IMR-90 (cell line): ENCODE results near the gene MAPK10. TPM values are rescaled to one million over a fixed set of nuclear protein-coding genes. Genes with fewer than 3 reads are reported as not detected.

Source experiments
- ATAC-seq: fragments of 200-7000 bp; cut with Tn5 transposase; 2 replicates; pipeline ENCODE4 v1.9.1; 2020; ENCODE audit warnings: low read depth, mild to moderate bottlenecking, moderate library complexity
- BruUV-seq: library from RNA; stranded (reverse); fragments of 400-500 nt; replicated peaks from 2 replicates; lab custom pipeline; 2021; lab: Mats Ljungman, UMichigan
- CTCF ChIA-PET: fragments of 300-600 bp; formaldehyde crosslinking; extraction: SDS; loops from one replicate; lab custom pipeline; 2021; ENCODE audit warnings: antibody characterized with exemption; lab: Yijun Ruan, JAX
- POLR2A ChIA-PET: fragments of 300-600 bp; sonication (Branson Sonifier 250); formaldehyde crosslinking; loops from one replicate; lab custom pipeline; 2022; ENCODE audit warnings: antibody characterized with exemption; ENCODE audit not compliant: unreplicated experiment; lab: Charles Lee
- DNase-seq: peaks from one replicate; pipeline ENCODE4 v3.0.0; 2013
- H2AFZ ChIP-seq: replicated peaks from 2 replicates; pipeline ENCODE3; 2013; ENCODE audit warnings: low read length, mild to moderate bottlenecking; ENCODE audit not compliant: poor library complexity
- H2AK5ac ChIP-seq: 2 replicates; pipeline ENCODE4 v1.6.1; 2013; ENCODE audit warnings: low read depth, low read length, inconsistent platforms
- H2AK9ac ChIP-seq: replicated peaks from 2 replicates; pipeline ENCODE3; 2013; ENCODE audit warnings: mild to moderate bottlenecking, low read depth, low read length, moderate library complexity; ENCODE audit not compliant: poor library complexity
- H2BK120ac ChIP-seq: 2 replicates; pipeline ENCODE4 v1.6.1; 2013; ENCODE audit warnings: low read depth, low read length, inconsistent platforms
- H2BK15ac ChIP-seq: 3 replicates; pipeline ENCODE4 v1.6.1; 2013; ENCODE audit warnings: low read depth, low read length, inconsistent platforms
- H2BK20ac ChIP-seq: 2 replicates; pipeline ENCODE4 v1.6.1; 2013; ENCODE audit warnings: low read depth, mild to moderate bottlenecking, inconsistent platforms, low read length, moderate library complexity
- H2BK5ac ChIP-seq: 2 replicates; pipeline ENCODE4 v1.6.1; 2013; ENCODE audit warnings: mild to moderate bottlenecking, low read depth, low read length, inconsistent platforms; ENCODE audit not compliant: poor library complexity, severe bottlenecking
- H3K14ac ChIP-seq: replicated peaks from 2 replicates; pipeline ENCODE4 v1.6.1; 2013; ENCODE audit warnings: low read depth, low read length, inconsistent platforms
- H3K18ac ChIP-seq: 2 replicates; pipeline ENCODE4 v1.6.1; 2013; ENCODE audit warnings: low read depth, low read length, control low read depth
- H3K23ac ChIP-seq: 2 replicates; pipeline ENCODE4 v1.6.1; 2013; ENCODE audit warnings: low read depth, low read length, inconsistent platforms
- H3K27ac ChIP-seq: 2 replicates; pipeline ENCODE4 v1.5.1; 2013; ENCODE audit warnings: mild to moderate bottlenecking, control low read depth, low read length; ENCODE audit not compliant: insufficient read depth
- H3K27me3 ChIP-seq: 2 replicates; pipeline ENCODE4 v1.6.1; 2013; ENCODE audit warnings: low read length; ENCODE audit not compliant: control insufficient read depth, insufficient read depth
- H3K36me3 ChIP-seq: 2 replicates; pipeline ENCODE4 v1.6.1; 2013; ENCODE audit warnings: low read length, mixed read lengths; ENCODE audit not compliant: control insufficient read depth, insufficient read depth
- H3K4ac ChIP-seq: 2 replicates; pipeline ENCODE4 v1.6.1; 2013; ENCODE audit warnings: low read depth, low read length, inconsistent platforms
- H3K4me1 ChIP-seq: 2 replicates; pipeline ENCODE4 v1.6.1; 2013; ENCODE audit warnings: low read length, mixed read lengths; ENCODE audit not compliant: control insufficient read depth, insufficient read depth
- H3K4me2 ChIP-seq: 2 replicates; pipeline ENCODE4 v1.6.1; 2013; ENCODE audit warnings: low read depth, mild to moderate bottlenecking, control low read depth, low read length, moderate library complexity
- H3K4me3 ChIP-seq: 2 replicates; pipeline ENCODE4 v1.5.1; 2013; ENCODE audit warnings: low read depth, mild to moderate bottlenecking, control low read depth, low read length, moderate library complexity; ENCODE audit not compliant: insufficient read depth
- H3K56ac ChIP-seq: 2 replicates; pipeline ENCODE4 v1.6.1; 2013; ENCODE audit warnings: low read length, inconsistent platforms; ENCODE audit not compliant: insufficient read depth; ENCODE audit errors: extremely low read depth
- H3K79me1 ChIP-seq, 2 experiments: 2 replicates each; pipeline ENCODE4 v1.6.1; 2013; ENCODE audit warnings: low read length in 2 of 2, inconsistent platforms in 1 of 2, low read depth in 1 of 2
- H3K9ac ChIP-seq: 2 replicates; pipeline ENCODE4 v1.6.1; 2013; ENCODE audit warnings: low read depth, low read length, control low read depth
- H3K9me1 ChIP-seq: 2 replicates; pipeline ENCODE4 v1.6.1; 2013; ENCODE audit warnings: low read length, inconsistent platforms; ENCODE audit not compliant: insufficient read depth
- H3K9me3 ChIP-seq: 2 replicates; pipeline ENCODE4 v1.6.1; 2013; ENCODE audit warnings: low read length; ENCODE audit not compliant: control insufficient read depth, insufficient read depth
- H4K20me1 ChIP-seq: 2 replicates; pipeline ENCODE4 v1.6.1; 2013; ENCODE audit warnings: low read length, inconsistent platforms; ENCODE audit not compliant: insufficient read depth
- H4K5ac ChIP-seq: 2 replicates; pipeline ENCODE4 v1.6.1; 2013; ENCODE audit warnings: mild to moderate bottlenecking, low read depth, low read length, control low read depth
- H4K8ac ChIP-seq, 2 experiments: 2 replicates each; pipeline ENCODE4 v1.6.1; 2013; ENCODE audit warnings: low read depth in 2 of 2, low read length in 2 of 2, control low read depth in 1 of 2, inconsistent platforms in 1 of 2
- H4K91ac ChIP-seq: 2 replicates; pipeline ENCODE4 v1.6.1; 2013; ENCODE audit warnings: low read depth, low read length, inconsistent platforms; ENCODE audit not compliant: insufficient read depth
- CEBPB ChIP-seq: IDR thresholded peaks from 2 replicates; pipeline ENCODE4 v1.6.1; 2012; ENCODE audit warnings: low read depth, low read length, improper control_type of control experiment
- whole genome bisulfite sequencing, 2 experiments: methylation state at CpG; one replicate each; pipeline versions ENCODE4 v1.1.5 to v1.1.7; 2013; ENCODE audit warnings: missing lambda C conversion rate in 2 of 2; ENCODE audit not compliant: insufficient read length in 1 of 2; ENCODE audit errors: extremely low coverage in 2 of 2; 5-methylcytosine and 5-hydroxymethylcytosine counted together
- dilution Hi-C: fragments of 300-500 bp; cut with HindIII; formaldehyde crosslinking; loops from one replicate; pipeline ENCODE4 v1.14.3; 2018; ENCODE audit warnings: low sequenced_read_pairs; ENCODE audit not compliant: unreplicated experiment
- in situ Hi-C: fragments of 300-500 bp; cut with MboI; formaldehyde crosslinking; loops from 3 replicates; pipeline ENCODE4 v1.14.3; 2019; ENCODE audit warnings: low sequenced_read_pairs, inconsistent platforms, mixed read lengths
- intact Hi-C: fragments of 100-400 bp; cut with micrococcal nuclease; formaldehyde crosslinking; loops from 2 replicates; pipeline ENCODE4 v1.10.0; 2022
- polyA plus RNA-seq, 3 experiments: library from polyadenylated mRNA; depleted of rRNA; stranded (reverse); fragments of >200 nt; gene quantifications; 2 replicates each; pipeline ENCODE4 v1.2.3, GENCODE V29; 2012; ENCODE audit warnings: low replicate concordance in 1 of 3
- total RNA-seq: library from RNA; depleted of rRNA; stranded (reverse); fragments of >200 nt; gene quantifications from 2 replicates; pipeline ENCODE4 v1.2.3, GENCODE V29; 2012
- TF ChIP-seq, protein P1 (sequence below): fragments of 150-350 bp; IDR thresholded peaks from 2 replicates; pipeline ENCODE4 v1.6.1; 2017; ENCODE audit warnings: mild to moderate bottlenecking, antibody characterized with exemption, low read length, low read depth

MAPK10 gene
- total and polyA plus RNA-seq, 2 of the 4 experiments (the other 2 are of a cell fraction): 2.8 to 6.5 TPM

- no peak overlapping the region for H3K23ac ChIP-seq
- H4K20me1 ChIP-seq: no peaks in the 10 kb centered on the region
- no peak overlapping the region for H2BK15ac ChIP-seq
- no peak overlapping the region for H2AK5ac ChIP-seq
- no peak overlapping the region for H2BK20ac ChIP-seq
- H3K4me2 ChIP-seq: peak overlapping the region; percentile 6; the same call in 1 of the 2 replicates
- H3K4me1 ChIP-seq: peaks cover 2% of the 10 kb centered on the region; the same call in 1 of the 2 replicates
- H4K91ac ChIP-seq: no peak overlapping the region
- H2BK5ac ChIP-seq: no peak overlapping the region
- H2BK120ac ChIP-seq: no peak overlapping the region
- H3K9me1 ChIP-seq: no peaks in the 10 kb centered on the region; the same call in 1 of the 2 replicates
- intact Hi-C loops: no loop called here
- no peak overlapping the region for H4K5ac ChIP-seq
- peak; percentile 75 for TF ChIP-seq CEBPB
- TF ChIP-seq, protein P1, sequence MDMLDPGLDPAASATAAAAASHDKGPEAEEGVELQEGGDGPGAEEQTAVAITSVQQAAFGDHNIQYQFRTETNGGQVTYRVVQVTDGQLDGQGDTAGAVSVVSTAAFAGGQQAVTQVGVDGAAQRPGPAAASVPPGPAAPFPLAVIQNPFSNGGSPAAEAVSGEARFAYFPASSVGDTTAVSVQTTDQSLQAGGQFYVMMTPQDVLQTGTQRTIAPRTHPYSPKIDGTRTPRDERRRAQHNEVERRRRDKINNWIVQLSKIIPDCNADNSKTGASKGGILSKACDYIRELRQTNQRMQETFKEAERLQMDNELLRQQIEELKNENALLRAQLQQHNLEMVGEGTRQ: no peak
- ATAC-seq (peak; percentile 72), DNase-seq (peak; percentile 47)
- in situ Hi-C loops: no loop called here
- no peaks in the 10 kb centered on the region; a peak in 1 of 4 replicates for H3K79me1 ChIP-seq
- ChIA-PET POLR2A (no interaction called here), CTCF (interaction anchor here (0.6 kb wide), 1 partner anchor 31 kb away, joined by 3 read pairs; no protein-coding TSS in a partner anchor)
- H2AK9ac ChIP-seq: no peak overlapping the region
- no peaks in the 10 kb centered on the region for H3K36me3 ChIP-seq
- H3K4ac ChIP-seq: no peak overlapping the region
- H3K27me3 ChIP-seq: no peaks in the 10 kb centered on the region
- no peak overlapping the region for H4K8ac ChIP-seq
- no peak overlapping the region for H3K4me3 ChIP-seq
- no peak overlapping the region for H3K18ac ChIP-seq
- H2AFZ ChIP-seq: no peak overlapping the region
- H3K27ac ChIP-seq: no peak overlapping the region
- H3K56ac ChIP-seq: no peak overlapping the region
- H3K9me3 ChIP-seq: no peaks in the 10 kb centered on the region
- BruUV-seq: no TSS peak
- no CpG with 5 or more reads among the region's 3 CpGs for WGBS, 2 experiments
- no peak overlapping the region; the same call in 1 of the 2 replicates for H3K14ac ChIP-seq
- dilution Hi-C loops: no loop called here
- no peak overlapping the region for H3K9ac ChIP-seq
Observed at GRCh38 chr4:86358257-86358656, 1.6 kb downstream of the MAPK10 start.
